Measurements from ENCODE around the gene IGFN1.
A peak's percentile ranks its signal among the peaks of the same experiment; 100 is the strongest.
"Not testable (repeated sequence)": the region's sequence is repeated elsewhere in the genome, so short reads cannot be mapped to it uniquely, and the experiment has no call there.

Gene IGFN1

DNA sequence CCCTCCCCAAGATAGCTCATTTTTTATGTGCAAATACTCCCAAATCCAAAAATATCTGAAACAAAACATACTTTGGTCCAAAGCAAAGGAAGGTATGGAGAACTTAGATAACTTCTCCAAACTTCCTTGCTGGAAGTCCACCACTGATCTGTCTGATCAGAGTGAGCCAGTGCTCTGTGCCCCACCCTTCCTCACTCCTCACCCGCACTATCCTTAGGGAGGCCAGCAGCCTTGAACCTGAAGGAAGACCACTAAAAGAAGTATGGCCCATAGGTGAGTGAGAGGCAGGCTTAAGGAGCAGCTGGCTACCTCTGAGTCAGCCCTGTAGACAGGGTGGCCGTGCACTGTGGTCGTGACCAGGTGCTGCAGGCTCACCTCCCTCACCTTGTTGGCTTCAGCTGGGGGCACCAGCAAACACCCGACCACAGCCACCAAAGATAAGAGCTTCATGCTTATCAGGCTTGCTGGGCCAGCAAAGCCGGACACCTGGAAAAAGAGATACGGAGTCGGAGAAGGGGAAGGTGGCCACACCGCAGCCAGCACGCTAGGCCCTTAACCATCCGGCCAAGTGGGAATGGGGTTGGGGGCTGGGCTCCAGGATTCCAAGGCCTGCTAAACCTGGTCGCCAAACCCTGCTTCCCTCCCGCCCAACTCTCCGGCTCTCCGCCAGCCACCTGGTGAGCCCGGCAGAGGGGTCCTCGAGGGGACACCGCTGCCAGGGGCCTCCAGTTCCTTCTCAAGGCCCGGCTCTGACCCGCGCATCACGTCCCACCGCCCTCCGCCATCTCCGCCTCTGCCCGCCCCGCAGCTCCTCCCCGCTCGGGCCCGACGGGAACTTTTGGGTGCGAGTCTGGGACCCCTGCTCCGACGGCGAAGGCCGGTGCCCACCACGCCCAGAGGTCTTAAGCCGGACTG lies 36.9 kb upstream of the IGFN1 start:
- peak overlapping the region; percentile 83 for H3K4me3 ChIP-seq (ENCODE audit: low read length)
- TF ChIP-seq, protein P1, sequence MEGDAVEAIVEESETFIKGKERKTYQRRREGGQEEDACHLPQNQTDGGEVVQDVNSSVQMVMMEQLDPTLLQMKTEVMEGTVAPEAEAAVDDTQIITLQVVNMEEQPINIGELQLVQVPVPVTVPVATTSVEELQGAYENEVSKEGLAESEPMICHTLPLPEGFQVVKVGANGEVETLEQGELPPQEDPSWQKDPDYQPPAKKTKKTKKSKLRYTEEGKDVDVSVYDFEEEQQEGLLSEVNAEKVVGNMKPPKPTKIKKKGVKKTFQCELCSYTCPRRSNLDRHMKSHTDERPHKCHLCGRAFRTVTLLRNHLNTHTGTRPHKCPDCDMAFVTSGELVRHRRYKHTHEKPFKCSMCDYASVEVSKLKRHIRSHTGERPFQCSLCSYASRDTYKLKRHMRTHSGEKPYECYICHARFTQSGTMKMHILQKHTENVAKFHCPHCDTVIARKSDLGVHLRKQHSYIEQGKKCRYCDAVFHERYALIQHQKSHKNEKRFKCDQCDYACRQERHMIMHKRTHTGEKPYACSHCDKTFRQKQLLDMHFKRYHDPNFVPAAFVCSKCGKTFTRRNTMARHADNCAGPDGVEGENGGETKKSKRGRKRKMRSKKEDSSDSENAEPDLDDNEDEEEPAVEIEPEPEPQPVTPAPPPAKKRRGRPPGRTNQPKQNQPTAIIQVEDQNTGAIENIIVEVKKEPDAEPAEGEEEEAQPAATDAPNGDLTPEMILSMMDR (conservative IDR thresholded peaks at IDR 0.05; ENCODE audit: low read length) = no peak
- DNase-seq (ENCODE audit: low read depth) = no peak

DNA sequence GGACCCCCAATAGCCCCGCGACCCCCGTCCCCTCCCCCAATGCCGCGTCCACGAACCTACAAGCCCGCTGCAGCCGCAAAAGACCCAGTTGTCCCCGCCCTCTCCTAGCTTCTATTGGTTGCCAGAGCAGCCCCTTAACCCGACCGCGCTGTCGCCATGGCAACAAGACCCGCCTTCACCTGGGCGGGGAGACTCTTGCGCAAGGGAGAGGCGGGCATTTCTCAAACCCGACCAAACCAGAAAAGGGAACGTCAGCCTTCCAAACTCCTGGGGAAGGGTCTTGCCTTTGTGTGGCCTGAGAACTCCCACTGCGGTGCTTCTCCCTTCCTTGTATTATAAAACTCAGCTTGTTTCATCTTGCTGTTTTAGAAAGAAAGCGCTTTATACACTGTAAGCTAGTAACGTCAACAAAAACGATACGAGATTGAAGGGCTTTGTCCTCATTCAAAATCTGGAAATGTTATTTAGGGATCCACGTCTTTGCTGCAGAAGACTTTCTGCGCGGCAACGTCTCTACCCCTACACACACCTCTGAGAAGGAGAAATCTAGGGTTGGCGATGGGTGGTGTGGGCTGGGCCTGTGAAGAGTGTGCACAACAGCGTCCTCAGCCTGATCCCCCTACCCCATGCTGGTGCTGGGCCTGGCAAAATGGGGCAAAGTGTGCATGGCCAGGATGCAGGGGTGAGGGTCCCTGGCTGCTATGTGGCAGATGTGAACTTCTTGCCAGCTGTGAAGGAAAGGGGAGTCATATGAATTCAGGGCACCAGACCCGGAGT lies 36.0 kb upstream of the IGFN1 start, which contains the start of gene TMEM9:
Gene TMEM9 (minus strand): TSS at position 86 of the 777 bp plus-strand sequence. CDS start 551 bp downstream, outside the sequence.
- H3K4me3 ChIP-seq (ENCODE audit: low read length) = peak within 1 kb of the TSS; percentile 83
- DNase-seq (ENCODE audit: low read depth) = peak; percentile 91
- TF ChIP-seq, protein P1 (conservative IDR thresholded peaks at IDR 0.05; ENCODE audit: low read length) = no peak

- H3K4me3 ChIP-seq (ENCODE audit: low read length) = no peak overlapping the region
- TF ChIP-seq, protein P1 (conservative IDR thresholded peaks at IDR 0.05; ENCODE audit: low read length) = no peak
- DNase-seq (ENCODE audit: low read depth) = no peak
These were observed 35.3 kb upstream of the IGFN1 start for GRCh38 chr1:201155354-201155753.

DNA sequence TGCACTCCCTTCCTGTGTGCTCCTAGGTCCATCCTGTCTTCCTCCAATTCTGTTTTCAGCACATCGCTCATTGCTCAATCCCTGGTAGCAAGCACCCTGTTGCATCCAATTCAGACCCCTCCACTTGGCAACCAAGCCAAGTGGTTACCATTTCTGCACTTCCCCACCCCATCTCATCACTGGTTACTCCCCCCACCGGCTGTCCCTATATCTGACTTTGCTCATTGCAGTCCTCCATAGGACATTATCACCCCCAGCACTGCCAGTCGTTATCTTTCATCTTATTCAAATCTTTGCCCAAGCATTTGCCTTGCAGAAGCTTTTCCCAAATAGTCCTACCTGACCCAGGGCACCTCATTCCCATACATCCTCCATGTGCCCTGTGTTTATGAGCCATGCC lies 34.3 kb upstream of the IGFN1 start:
- TF ChIP-seq, protein P1 (conservative IDR thresholded peaks at IDR 0.05; ENCODE audit: low read length) = no peak
- no peak overlapping the region for H3K4me3 ChIP-seq (ENCODE audit: low read length)
- DNase-seq (ENCODE audit: low read depth) = no peak

DNA sequence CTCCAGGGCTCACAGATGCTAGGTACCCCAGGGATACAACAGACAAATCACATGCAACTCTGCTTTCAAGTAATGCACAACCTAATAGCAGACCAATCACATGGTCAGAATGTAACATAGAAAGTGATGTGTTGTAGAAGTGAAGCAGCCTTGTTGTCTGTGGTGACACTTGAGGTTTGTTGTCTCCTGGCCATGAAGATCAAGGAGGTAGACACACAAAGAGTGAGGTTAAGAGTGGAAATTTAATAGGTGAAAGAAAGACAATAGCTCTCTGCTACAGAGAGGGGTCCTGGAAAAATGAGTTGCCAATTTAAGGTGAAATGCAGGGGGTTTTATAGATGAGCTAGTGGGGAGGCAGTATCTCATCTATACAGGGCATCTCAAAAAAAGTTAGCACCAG lies 33.8 kb upstream of the IGFN1 start:
- TF ChIP-seq, protein P1 (conservative IDR thresholded peaks at IDR 0.05; ENCODE audit: low read length) = no peak
- no peak overlapping the region for H3K4me3 ChIP-seq (ENCODE audit: low read length)
- no peak for DNase-seq (ENCODE audit: low read depth)

DNA sequence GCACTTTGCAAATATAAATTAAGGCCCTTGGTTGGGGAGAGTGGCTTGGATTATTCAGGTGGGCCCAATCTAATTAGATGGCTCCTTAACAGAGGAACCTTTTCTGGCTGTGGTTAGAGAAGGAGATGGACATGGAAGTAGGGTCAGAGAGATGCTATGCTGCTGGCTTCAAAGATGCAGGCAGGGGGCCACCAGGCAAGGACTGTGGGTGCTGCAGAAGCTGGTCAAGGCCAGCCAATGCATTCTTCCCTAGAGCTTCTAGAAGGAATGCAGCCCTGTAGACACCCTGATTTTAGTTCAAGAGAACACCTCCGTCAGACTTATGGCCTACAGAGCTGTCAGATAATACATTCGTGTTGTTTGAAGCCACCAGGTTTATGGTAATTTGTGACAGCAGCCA lies 32.7 kb upstream of the IGFN1 start:
- TF ChIP-seq, protein P1 (conservative IDR thresholded peaks at IDR 0.05; ENCODE audit: low read length) = no peak
- no peak for DNase-seq (ENCODE audit: low read depth)
- no peak overlapping the region for H3K4me3 ChIP-seq (ENCODE audit: low read length)

GRCh38 chr1:201163036-201163435 lies 27.6 kb upstream of the IGFN1 start:
- not testable (repeated sequence) for H3K4me3 ChIP-seq (ENCODE audit: low read length); DNase-seq (ENCODE audit: low read depth)
